ENCODE data around the gene GPRASP3. TPM values are rescaled to one million over a fixed set of nuclear protein-coding genes. Genes with fewer than 3 reads are reported as not detected.
A peak's percentile ranks its signal among the peaks of the same experiment; 100 is the strongest.

The GPRASP3 gene
- total RNA-seq, 1 experiment from 2014 or later, result 4.9 TPM

- no peak for DNase-seq
- Mint-ChIP-seq H3K27ac (ENCODE audit: unreplicated experiment) (no peak overlapping the region), H3K27me3 (ENCODE audit: unreplicated experiment) (no peaks in the 10 kb centered on the region), H3K4me3 (ENCODE audit: low read depth, unreplicated experiment) (no peak overlapping the region), H3K9me3 (ENCODE audit: low read depth, unreplicated experiment) (no peaks in the 10 kb centered on the region), H3K36me3 (ENCODE audit: insufficient read depth, unreplicated experiment) (no peaks in the 10 kb centered on the region), H3K4me1 (ENCODE audit: low read depth, unreplicated experiment) (no peaks in the 10 kb centered on the region)
- BruUV-seq (replicated peaks), result no TSS peak
- CTCF ChIA-PET, result no interaction called here
- TF ChIP-seq, protein P1, sequence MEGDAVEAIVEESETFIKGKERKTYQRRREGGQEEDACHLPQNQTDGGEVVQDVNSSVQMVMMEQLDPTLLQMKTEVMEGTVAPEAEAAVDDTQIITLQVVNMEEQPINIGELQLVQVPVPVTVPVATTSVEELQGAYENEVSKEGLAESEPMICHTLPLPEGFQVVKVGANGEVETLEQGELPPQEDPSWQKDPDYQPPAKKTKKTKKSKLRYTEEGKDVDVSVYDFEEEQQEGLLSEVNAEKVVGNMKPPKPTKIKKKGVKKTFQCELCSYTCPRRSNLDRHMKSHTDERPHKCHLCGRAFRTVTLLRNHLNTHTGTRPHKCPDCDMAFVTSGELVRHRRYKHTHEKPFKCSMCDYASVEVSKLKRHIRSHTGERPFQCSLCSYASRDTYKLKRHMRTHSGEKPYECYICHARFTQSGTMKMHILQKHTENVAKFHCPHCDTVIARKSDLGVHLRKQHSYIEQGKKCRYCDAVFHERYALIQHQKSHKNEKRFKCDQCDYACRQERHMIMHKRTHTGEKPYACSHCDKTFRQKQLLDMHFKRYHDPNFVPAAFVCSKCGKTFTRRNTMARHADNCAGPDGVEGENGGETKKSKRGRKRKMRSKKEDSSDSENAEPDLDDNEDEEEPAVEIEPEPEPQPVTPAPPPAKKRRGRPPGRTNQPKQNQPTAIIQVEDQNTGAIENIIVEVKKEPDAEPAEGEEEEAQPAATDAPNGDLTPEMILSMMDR (IDR thresholded peaks at IDR 0.05; ENCODE audit: unreplicated experiment), result no peak
- intact Hi-C loops (cut with micrococcal nuclease; ENCODE audit: unreplicated experiment), result no loop called here
These were observed 19.1 kb downstream of the GPRASP3 start for GRCh38 chrX:102739657-102740056.

- CTCF ChIA-PET, result no interaction called here
- H3K9me3 Mint-ChIP-seq (ENCODE audit: low read depth, unreplicated experiment), result no peaks in the 10 kb centered on the region
- H3K36me3 Mint-ChIP-seq (ENCODE audit: insufficient read depth, unreplicated experiment), result peaks cover 10% of the 10 kb centered on the region
These were observed 23.8 kb downstream of the GPRASP3 start for GRCh38 chrX:102744307-102744706.

GRCh38 chrX:102745513-102745856, 24.9 kb downstream of the GPRASP3 start:
- TF ChIP-seq, protein P1 (IDR thresholded peaks at IDR 0.05; ENCODE audit: unreplicated experiment), result no peak
- Mint-ChIP-seq H3K36me3 (ENCODE audit: insufficient read depth, unreplicated experiment) (peaks cover 10% of the 10 kb centered on the region), H3K9me3 (ENCODE audit: low read depth, unreplicated experiment) (no peaks in the 10 kb centered on the region), H3K27ac (ENCODE audit: unreplicated experiment) (peak overlapping the region; percentile 56), H3K27me3 (ENCODE audit: unreplicated experiment) (no peaks in the 10 kb centered on the region), H3K4me3 (ENCODE audit: low read depth, unreplicated experiment) (peak overlapping the region; percentile 83), H3K4me1 (ENCODE audit: low read depth, unreplicated experiment) (no peaks in the 10 kb centered on the region)
- intact Hi-C loops (cut with micrococcal nuclease; ENCODE audit: unreplicated experiment), result no loop called here
- no TSS peak for BruUV-seq (replicated peaks)
- DNase-seq, result no peak
- CTCF ChIA-PET, result no interaction called here

More at GRCh38 chrX:102744307-102744706, 23.8 kb downstream of the GPRASP3 start:
- no peak for DNase-seq
- no peaks in the 10 kb centered on the region for H3K4me1 Mint-ChIP-seq (ENCODE audit: low read depth, unreplicated experiment)
- no peak overlapping the region for H3K27ac Mint-ChIP-seq (ENCODE audit: unreplicated experiment)
- intact Hi-C loops (cut with micrococcal nuclease; ENCODE audit: unreplicated experiment), result no loop called here
- H3K4me3 Mint-ChIP-seq (ENCODE audit: low read depth, unreplicated experiment), result no peak overlapping the region
- TF ChIP-seq, protein P1 (IDR thresholded peaks at IDR 0.05; ENCODE audit: unreplicated experiment), result no peak
- no peaks in the 10 kb centered on the region for H3K27me3 Mint-ChIP-seq (ENCODE audit: unreplicated experiment)
- no TSS peak for BruUV-seq (replicated peaks)

DNA sequence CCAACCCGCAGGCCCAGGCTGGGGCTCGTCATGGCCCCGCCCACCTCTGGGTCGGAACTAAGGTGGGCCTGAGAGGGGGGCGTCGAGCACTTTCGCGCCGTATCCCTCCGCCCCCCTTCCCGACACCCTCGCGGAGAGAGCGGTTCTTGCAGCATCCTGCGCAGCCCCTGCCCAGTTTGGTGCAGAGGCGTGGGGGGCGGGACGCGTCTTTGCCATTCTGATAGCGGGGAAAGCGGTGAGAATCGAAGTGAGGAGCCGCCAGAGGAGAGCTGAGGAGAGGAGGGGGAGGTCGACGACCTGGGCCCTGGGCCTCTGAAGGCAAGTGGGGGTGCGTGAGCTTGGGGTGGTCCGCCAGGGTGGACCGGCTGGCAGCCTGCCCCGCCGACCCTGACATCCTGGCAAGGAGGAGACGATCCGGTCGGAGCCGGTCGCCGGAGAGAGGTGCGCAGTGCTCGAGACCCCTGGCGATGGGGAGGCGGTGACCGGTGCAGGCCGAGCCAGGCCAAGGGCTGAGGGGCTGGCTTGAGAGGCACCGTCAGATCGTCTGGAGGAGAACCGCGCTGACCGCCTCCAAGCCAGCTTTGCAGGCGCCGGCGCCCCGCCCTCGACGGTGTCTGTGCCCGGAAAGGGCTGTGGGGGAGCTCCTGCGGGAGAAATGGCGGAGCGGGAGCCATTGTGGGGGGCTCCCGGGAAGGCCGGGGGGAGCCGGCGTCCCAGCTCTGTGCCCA, 25.5 kb downstream of the GPRASP3 start:
- Mint-ChIP-seq H3K4me1 (ENCODE audit: low read depth, unreplicated experiment) (no peaks in the 10 kb centered on the region), H3K27me3 (ENCODE audit: unreplicated experiment) (no peaks in the 10 kb centered on the region), H3K36me3 (ENCODE audit: insufficient read depth, unreplicated experiment) (peaks cover 10% of the 10 kb centered on the region), H3K27ac (ENCODE audit: unreplicated experiment) (peak overlapping the region; percentile 56), H3K9me3 (ENCODE audit: low read depth, unreplicated experiment) (no peaks in the 10 kb centered on the region), H3K4me3 (ENCODE audit: low read depth, unreplicated experiment) (peak overlapping the region; percentile 83)
- peak; percentile 33 for DNase-seq
- CTCF ChIA-PET, result no interaction called here
- BruUV-seq (replicated peaks), result no TSS peak
- intact Hi-C loops (cut with micrococcal nuclease; ENCODE audit: unreplicated experiment), result no loop called here
- TF ChIP-seq, protein P1 (IDR thresholded peaks at IDR 0.05; ENCODE audit: unreplicated experiment), result no peak
